ENCODE results near the gene ZNF398.
"Not testable (repeated sequence)": the region's sequence is repeated elsewhere in the genome, so short reads cannot be mapped to it uniquely, and the experiment has no call there.

ZNF398 gene

DNA sequence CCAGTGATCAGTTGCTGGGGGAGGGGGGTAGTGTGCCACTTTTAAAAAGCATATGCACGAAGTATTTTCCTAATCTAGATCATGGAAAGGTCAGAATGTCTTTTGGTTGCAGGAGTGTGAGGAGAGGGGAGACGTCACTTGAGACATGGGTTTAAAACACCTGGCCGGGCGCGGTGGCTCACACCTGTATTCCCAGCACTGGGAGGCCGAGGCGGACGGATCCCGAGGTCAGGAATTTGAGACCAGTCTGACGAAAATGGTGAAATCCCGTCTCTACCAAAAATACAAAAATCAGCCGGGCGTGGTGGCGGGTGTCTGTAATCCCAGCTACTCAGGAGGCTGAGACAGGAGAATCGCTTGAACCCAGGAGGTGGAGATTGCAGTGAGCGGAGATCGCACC, 79.1 kb downstream of the ZNF398 start:
- FAIRE-seq: not testable (repeated sequence)

DNA sequence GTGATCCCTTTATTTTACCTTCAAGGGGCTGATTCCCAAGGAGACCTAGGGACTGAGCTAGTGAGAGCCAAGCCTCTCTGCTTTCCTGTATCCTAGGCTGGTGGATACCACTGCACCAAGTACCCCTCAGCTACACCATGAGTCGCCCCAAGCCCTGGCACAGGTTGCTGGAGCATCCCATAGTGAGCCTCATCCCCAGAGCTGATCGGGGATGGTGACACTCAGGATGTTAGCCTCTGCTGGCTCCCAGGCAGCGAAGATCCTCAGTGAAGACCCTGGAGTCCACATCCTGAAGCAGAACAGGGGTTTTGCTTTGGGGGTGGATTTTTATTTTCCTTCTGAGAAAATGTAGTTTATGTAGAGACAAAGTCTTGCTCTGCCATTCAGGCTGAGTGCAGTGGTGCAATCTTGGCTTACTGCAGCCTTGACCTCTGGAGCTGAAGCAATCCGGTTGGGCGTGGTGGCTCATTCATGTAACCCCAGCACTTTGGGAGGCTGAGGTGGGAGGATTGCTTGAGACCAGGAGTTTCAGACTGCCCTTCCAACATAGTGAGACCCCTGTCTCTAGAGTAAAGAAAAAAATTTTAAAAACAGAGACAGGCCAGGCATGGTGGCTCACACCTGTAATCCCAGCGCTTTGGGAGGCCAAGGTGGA, 79.7 kb downstream of the ZNF398 start:
- FAIRE-seq: no peak

DNA sequence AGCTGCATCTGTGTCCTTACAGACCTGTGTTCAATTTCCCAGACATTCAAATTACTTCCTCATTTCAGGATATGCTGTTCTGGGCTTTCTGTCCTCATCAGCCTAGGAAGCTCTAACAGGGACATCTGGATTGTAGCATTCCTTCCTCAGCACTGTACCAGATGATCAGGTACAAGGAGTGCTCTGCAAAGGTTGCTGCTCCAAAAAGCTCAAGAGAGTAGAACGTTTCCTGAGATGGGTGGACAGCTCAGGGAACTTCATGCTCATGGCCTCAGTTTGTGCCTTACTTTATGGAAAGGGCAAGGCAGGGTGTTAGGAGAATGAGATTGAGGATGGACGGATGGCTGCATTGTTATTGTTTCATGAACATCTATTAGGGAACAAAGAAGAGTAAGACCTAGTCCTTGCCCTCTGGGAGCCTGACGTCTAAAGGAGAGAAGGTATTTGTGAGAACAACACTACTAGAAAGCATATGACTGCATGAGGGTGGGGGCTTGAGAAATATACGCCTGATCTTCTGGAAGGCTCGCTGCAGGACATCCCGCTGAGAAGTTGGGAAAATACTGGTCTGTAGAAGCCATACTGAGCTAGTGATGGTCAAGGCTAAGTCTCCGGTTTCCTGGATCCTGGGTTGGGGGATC, 81.7 kb downstream of the ZNF398 start:
- no peak for FAIRE-seq

DNA sequence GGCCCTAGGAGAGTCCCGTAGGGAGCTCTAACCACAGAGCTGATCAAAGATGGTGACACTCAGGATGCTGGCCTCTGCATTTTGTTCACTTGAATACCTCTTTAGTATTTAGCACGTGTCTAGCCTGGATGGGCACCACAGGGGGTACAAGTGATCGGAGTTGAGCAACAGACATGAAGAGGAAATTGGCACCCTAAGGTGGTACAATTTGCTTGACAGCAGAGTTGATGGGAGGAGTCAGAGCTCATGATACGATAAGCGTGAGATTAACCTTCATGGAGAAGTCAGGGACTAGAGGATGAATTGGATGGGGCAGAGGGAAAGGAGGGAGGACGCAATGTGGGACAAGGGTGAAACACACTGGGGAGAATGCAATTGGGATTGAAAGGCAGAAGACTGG, 82.3 kb downstream of the ZNF398 start:
- no peak for FAIRE-seq

DNA sequence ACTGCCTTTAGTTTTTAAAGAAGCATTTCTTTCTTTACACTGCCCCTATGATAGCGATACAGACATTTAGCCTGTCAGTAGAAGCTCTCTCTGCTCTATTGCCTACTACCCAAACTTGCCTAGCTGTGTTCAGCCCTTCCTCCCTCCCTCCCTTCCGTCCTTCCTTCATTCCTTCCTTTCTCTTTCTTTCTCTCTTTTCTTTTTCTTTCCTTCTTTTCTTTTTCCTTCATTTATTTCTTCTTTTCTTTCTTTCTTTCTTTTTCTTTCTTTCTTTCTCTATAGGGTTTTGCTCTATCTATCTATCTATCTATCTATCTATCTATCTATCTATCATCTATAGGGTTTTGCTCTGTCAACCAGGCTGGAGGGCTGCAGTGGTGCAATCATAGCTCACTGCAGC, 85.1 kb downstream of the ZNF398 start:
- FAIRE-seq: no peak

All from colon (tissue), 2 donors.